Mesenteric fat pad (tissue), 1 donor: Measurements from ENCODE around the gene MTMR12. TPM values are rescaled to one million over a fixed set of nuclear protein-coding genes. Genes with fewer than 3 reads are reported as not detected.

Experiments
- DNase-seq: peaks from one replicate; pipeline ENCODE4 v3.0.0-alpha.2; 2020; ENCODE audit warnings: low spot score
- long read RNA-seq: library from polyadenylated mRNA; unstranded; transcript quantifications from one replicate; pipeline ENCODE4 v2.0.0, GENCODE V29; 2020
- total RNA-seq: library from RNA; stranded (reverse); fragmentation: NEBNext Ultra II Directional; extraction: Animal tissue kit (Norgen Biotek cat#: 25700); gene quantifications from one replicate; pipeline ENCODE4 v1.2.1, GENCODE V29; 2021
- donor health status: DM: yes; HTN: yes; CAD: no.

The MTMR12 gene, protein sequence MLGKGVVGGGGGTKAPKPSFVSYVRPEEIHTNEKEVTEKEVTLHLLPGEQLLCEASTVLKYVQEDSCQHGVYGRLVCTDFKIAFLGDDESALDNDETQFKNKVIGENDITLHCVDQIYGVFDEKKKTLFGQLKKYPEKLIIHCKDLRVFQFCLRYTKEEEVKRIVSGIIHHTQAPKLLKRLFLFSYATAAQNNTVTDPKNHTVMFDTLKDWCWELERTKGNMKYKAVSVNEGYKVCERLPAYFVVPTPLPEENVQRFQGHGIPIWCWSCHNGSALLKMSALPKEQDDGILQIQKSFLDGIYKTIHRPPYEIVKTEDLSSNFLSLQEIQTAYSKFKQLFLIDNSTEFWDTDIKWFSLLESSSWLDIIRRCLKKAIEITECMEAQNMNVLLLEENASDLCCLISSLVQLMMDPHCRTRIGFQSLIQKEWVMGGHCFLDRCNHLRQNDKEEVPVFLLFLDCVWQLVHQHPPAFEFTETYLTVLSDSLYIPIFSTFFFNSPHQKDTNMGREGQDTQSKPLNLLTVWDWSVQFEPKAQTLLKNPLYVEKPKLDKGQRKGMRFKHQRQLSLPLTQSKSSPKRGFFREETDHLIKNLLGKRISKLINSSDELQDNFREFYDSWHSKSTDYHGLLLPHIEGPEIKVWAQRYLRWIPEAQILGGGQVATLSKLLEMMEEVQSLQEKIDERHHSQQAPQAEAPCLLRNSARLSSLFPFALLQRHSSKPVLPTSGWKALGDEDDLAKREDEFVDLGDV
- total RNA-seq = 95.1 TPM
- long read RNA-seq, full-length matches to known transcripts = 8 of 40 reads
- long read RNA-seq, partial matches to known transcripts = 18 of 40 reads
- long read RNA-seq, other reads (novel, unspliced or antisense) = 14 of 40 reads

- DNase-seq = peak; percentile 100
Observed at GRCh38 chr5:32312595-32313332, at the start of gene MTMR12. Gene MTMR12, minus strand, starts transcription at chr5:32312939. Its CDS starts 101 bp downstream, at chr5:32312838.

DNA sequence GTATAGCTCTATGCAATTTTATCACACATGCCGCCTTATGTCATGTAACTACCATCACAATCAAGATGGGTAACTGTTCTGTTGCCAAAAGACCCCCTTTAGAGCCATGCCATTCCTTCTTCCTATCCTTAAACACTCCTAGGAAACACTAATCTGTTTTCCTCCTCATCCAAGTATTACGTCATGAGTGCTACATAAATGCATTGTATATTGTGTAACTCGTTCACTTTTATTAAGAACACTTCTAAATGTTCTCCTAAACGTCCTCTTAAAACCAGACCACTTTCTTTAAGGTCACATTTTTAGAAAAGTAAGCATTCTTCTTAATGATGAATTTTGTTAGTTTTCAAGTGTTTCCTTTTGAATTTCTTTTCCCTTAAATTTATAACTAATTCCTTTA lies 49.8 kb upstream of the MTMR12 start:
- DNase-seq = no peak

DNA sequence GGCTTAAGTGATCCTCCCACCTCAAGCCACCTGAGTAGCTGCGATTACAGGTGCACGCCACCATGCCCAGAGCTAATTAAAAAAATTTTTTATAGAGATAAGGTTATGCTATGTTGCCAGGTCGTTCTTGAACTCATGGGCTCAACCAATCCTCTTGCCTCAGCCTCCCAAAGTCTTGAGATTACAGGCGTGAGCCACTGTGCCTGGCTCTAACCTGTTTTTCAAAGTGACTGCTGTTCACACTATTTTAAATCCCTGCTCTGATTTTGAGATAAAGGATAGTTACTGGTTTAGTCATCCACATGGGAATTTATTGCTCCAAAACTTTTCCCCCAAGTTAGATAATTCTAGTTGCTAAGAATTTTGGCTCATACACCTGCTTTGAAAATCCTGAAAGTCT lies 48.2 kb upstream of the MTMR12 start:
- no peak for DNase-seq

- no peak for DNase-seq
Observed at GRCh38 chr5:32358611-32359010, 45.9 kb upstream of the MTMR12 start.

- no peak for DNase-seq
Observed at GRCh38 chr5:32357658-32358057, 44.9 kb upstream of the MTMR12 start.

- no peak for DNase-seq
Observed at GRCh38 chr5:32355686-32356085, 42.9 kb upstream of the MTMR12 start.

DNA sequence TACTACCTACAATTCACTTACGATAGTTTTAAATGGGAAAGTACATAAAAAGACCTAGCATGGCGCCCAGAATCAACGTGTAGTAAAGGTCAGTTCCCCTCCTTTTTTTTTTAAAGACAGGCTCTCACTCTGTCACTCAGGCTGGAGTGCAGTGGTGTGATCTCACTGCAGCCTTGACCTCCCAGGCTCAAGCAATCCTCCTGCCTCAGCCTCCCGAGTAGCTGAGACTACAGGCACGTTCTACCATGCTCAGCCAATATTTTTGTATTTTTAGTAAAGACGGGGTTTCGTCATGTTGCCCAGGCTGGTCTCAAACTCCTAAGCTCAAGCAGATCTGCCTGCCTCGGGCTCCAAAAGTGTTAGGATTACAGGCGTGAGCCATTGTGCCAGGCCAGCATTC lies 40.7 kb upstream of the MTMR12 start:
- DNase-seq = no peak

DNA sequence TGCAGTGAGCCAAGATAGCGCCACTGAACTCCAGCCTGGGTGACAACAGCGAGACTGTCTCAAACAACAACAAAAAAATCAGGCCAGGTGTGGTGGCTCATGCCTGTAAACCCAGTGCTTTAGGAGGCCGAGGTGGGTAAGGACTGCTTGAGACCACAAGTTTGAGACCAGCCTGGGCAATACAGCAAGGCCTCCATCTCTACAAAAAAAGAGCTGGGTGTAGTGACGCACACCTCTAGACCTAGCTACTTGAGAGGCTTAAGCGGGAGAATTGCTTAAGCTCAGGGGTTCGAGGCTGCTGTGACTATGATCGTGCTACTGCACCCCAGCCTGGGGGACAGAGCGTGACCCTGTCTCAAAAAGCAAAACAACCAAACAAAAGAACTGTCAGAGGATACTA lies 39.9 kb upstream of the MTMR12 start:
- no peak for DNase-seq

GRCh38 chr5:32346869-32347268 lies 34.1 kb upstream of the MTMR12 start:
- DNase-seq = no peak

GRCh38 chr5:32343058-32343672 lies 30.4 kb upstream of the MTMR12 start:
- DNase-seq = no peak

DNA sequence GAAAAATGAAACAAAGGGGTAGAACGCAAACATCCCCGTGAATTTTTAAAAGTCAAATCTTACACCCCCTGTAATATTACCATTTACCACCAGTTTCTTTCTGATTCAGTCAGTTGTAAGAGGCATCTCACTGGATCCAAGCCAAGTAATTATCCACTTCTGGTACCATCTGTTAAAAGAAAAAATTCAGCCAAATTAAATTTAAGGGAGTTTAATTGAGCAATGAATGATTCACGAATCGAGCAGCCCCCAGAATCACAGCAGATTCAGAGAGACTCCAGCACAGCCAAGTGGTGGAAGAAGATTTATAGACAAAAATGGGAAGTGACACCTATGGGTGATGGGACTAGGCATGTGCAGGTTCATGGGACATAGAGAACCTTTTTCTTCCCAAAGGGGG lies 29.9 kb upstream of the MTMR12 start:
- DNase-seq = no peak

DNA sequence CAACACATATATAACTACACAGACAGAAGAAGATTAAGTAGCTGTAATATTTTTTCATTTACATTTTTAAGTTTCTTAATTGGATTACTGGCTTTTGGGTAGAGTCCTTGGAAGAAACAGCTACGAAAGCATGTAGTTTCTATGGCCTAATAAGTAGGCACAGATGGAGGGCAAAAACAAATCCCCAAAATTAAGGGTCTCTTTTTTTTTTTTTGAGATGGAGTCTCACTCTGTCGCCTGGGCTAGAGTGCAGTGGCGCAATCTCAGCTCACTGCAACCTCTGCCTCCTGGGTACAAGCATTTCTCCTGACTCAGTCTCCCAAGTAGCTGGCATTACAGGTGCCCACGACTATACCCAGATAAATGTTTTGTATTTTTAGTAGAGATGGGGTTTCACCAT lies 27.1 kb upstream of the MTMR12 start:
- DNase-seq = no peak

DNA sequence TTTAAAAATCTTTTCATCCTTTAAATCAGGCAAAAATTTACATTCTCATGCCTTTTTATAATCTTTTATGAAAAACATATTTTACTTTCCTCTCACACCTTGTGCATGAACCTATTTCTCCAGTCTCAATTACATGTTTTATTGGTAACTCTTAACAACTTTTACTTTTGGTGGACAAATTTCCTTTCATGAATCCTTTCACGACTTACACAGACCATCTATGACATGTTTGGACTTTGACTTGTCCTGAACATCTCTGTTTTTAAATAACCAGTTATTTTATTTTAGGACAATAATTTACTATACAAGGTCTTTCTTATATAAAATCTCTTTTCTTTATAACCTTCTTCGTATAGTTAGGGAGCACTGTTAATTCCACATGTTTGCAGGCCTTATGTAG lies 26.5 kb upstream of the MTMR12 start:
- no peak for DNase-seq

GRCh38 chr5:32332966-32333365 lies 20.2 kb upstream of the MTMR12 start:
- DNase-seq = no peak

DNA sequence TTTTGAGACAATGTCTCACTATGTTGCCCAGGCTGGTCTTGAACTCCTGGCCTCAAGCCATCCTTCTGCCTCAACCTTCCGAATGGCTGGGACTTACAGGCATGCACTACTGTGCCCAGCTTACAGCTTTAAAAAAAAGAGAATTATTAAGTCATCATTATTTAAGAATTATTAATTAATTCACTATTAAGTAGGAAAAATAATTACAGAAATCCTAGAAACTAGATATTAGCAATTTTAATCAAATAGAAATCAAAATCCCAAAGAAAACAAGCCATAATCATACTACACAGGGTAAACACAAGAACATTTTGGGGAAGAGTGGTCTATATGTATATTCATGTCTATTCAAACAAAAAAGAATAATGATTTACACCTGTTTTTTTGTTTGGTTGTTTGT lies 19.6 kb upstream of the MTMR12 start:
- DNase-seq = no peak

DNA sequence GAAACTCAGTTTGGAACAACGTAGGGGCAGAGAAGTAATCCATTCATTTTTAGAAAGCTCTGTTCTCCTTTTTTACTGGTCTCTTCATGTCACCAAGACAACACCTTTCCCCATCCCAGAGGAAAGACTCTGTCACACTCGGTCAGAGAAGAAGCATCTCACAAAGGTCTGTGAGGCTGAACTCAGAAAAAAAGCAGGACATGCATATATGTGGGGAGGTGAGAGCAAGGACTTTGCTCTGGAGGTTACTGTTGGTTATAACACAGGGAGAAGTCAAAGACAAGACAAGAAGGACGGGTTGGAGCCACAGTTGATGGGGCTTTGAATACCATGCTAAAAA lies 19.2 kb upstream of the MTMR12 start:
- no peak for DNase-seq

- no peak for DNase-seq
Observed at GRCh38 chr5:32331217-32331934, 18.6 kb upstream of the MTMR12 start.

DNA sequence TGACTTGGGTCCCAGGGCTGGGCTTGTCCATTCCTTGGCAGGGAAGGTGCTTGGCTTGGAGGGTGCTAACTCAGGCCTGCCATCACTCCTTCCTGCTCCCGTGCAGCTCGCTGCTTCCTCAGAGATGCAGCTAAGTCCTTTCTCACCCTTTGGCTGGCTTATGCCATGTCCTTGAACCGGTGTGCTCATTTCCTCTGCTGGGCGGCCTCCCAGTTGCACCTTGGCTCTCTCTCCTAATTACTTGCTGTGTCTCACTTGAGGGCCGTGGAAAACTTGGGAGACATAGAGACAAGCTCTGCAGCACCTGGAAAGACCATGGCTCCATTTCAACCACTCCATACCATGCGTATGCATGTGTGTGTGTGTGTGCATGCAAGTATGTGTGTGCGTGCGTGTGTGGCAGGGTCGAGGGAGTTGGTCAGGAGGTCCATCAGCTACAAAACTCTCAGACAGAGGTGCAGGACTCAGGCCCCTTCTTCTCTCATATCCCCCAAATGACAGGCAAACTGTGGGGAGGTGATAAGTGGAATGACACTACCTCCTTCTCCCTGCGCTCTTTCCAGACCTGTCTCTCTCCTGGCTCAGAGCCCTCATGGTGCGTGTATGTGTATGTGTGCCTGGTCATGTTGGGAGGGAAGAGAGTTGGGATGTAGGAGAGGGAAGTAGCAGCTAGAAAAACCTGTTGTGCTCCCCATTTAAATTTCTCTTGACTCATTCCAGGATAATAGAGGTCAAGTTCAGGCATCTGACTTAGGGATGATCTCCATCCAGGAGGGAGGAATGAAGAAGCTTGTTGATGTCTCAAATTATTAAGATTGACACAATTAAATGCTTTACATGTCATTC lies 17.6 kb upstream of the MTMR12 start:
- DNase-seq = no peak

GRCh38 chr5:32329395-32329834 lies 16.7 kb upstream of the MTMR12 start:
- no peak for DNase-seq
